Astrocyte (in vitro differentiated cells and primary cell): ENCODE results near the gene TMUB2.

ENCODE experiments used
- EZH2 ChIP-seq: IDR thresholded peaks from 2 replicates; pipeline ENCODE4 v1.6.1; 2012; ENCODE audit warnings: mild to moderate bottlenecking, low read length, inconsistent platforms; ENCODE audit not compliant: insufficient read depth
- TF ChIP-seq, protein P1 (sequence below): IDR thresholded peaks from 2 replicates; pipeline ENCODE4 v1.5.1; 2011; ENCODE audit warnings: low read depth, mild to moderate bottlenecking, inconsistent platforms, low read length, moderate library complexity; ENCODE audit not compliant: insufficient read depth

DNA sequence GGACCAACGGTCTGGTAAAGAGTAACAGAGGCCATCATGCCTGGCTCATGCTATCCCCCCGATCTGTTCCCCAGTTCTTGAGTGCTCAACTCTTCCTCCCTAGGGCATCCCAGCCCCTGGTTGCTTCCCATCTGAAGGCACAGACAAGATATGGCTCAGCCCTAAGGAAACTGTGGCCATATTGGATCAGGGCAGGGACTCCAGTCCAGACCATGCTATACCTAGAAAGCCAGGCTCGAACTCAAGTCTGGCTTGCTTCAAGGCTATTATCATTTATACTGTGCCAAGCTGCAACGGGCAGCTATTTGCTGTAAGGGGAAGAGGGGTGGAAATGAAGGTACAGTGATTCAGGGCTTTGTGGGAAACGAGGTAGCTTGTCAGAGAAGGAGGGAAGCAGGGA, 29.9 kb downstream of the TMUB2 start:
- TF ChIP-seq EZH2: no peak
- TF ChIP-seq, protein P1, sequence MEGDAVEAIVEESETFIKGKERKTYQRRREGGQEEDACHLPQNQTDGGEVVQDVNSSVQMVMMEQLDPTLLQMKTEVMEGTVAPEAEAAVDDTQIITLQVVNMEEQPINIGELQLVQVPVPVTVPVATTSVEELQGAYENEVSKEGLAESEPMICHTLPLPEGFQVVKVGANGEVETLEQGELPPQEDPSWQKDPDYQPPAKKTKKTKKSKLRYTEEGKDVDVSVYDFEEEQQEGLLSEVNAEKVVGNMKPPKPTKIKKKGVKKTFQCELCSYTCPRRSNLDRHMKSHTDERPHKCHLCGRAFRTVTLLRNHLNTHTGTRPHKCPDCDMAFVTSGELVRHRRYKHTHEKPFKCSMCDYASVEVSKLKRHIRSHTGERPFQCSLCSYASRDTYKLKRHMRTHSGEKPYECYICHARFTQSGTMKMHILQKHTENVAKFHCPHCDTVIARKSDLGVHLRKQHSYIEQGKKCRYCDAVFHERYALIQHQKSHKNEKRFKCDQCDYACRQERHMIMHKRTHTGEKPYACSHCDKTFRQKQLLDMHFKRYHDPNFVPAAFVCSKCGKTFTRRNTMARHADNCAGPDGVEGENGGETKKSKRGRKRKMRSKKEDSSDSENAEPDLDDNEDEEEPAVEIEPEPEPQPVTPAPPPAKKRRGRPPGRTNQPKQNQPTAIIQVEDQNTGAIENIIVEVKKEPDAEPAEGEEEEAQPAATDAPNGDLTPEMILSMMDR: no peak
